ENCODE data around the gene CRYBG2.

The CRYBG2 gene

DNA sequence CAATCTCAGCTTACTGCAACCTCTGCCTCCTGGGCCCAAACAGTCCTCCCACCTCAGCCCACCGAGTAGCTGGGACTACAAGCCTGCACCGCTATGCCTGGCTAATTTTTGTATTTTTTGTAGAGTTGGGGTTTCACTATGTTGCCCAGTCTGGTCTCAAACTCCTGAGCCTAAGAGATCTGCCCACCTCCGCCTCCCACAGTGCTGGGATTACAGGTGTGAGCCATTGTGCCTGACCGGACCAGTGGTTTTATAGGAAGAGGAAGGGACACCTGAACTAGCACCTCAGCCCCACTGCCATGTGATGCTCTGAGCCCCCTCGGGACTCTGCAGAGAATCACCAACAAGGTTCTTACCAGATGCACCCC, 4.1 kb downstream of the CRYBG2 start:
- TF ChIP-seq, protein P1, sequence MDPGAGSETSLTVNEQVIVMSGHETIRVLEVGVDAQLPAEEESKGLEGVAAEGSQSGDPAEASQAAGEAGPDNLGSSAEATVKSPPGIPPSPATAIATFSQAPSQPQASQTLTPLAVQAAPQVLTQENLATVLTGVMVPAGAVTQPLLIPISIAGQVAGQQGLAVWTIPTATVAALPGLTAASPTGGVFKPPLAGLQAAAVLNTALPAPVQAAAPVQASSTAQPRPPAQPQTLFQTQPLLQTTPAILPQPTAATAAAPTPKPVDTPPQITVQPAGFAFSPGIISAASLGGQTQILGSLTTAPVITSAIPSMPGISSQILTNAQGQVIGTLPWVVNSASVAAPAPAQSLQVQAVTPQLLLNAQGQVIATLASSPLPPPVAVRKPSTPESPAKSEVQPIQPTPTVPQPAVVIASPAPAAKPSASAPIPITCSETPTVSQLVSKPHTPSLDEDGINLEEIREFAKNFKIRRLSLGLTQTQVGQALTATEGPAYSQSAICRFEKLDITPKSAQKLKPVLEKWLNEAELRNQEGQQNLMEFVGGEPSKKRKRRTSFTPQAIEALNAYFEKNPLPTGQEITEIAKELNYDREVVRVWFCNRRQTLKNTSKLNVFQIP (CRISPR knock-in tag; IDR thresholded peaks at IDR 0.05; ENCODE audit: borderline replicate concordance, low read depth), result no peak
- TF ChIP-seq CSDC2 (CRISPR knock-in tag; IDR thresholded peaks at IDR 0.05) (no peak), ZNF565 (CRISPR knock-in tag; conservative IDR thresholded peaks at IDR 0.05; ENCODE audit: low read depth) (no peak), ISL1 (CRISPR knock-in tag; IDR thresholded peaks at IDR 0.05) (no peak), OSR1 (CRISPR knock-in tag; IDR thresholded peaks at IDR 0.05) (no peak), ZNF8 (CRISPR knock-in tag; IDR thresholded peaks at IDR 0.05) (no peak), PPARA (CRISPR knock-in tag; IDR thresholded peaks at IDR 0.05; ENCODE audit: borderline replicate concordance) (no peak)
- ATAC-seq, result no peak

DNA sequence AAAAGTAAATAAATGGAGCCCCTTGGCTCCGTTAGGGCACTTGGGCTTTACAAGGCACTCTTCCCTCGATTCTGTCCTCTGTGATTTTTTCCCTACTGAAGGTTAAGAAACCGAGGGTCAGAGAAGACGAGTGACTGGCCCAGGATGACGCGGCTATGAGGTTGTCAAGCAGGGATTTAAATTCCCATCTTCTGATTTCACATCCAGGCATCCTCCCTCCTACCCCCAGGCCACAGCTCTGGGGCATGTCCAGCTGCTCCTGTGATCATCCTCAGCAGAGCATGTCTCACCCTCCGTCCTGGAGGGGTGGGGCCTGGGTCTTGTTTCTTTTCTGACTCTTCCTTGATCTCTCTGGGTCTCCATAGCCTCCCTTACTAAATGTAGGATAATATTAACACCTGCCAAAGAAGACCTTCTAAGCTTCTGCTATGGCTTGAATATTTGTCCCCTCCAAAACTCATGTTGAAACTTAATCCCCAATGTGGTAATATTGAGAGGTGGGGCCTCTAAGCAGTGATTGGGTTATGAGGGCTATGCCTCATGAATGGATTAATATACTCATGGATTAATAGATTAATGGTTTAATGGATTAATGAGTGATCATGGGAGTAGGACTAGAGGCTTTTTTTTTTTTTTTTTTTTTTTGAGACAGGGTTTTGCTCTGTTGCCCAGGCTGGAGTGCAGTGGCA, 4.6 kb downstream of the CRYBG2 start:
- ATAC-seq, result no peak
- TF ChIP-seq RARB (CRISPR knock-in tag; IDR thresholded peaks at IDR 0.05) (no peak), ZNF70 (CRISPR knock-in tag; IDR thresholded peaks at IDR 0.05) (no peak), TCF4 (CRISPR knock-in tag; IDR thresholded peaks at IDR 0.05; ENCODE audit: borderline replicate concordance) (no peak), PPARA (CRISPR knock-in tag; IDR thresholded peaks at IDR 0.05; ENCODE audit: borderline replicate concordance) (no peak), ZFP3 (CRISPR knock-in tag; IDR thresholded peaks at IDR 0.05) (no peak), ZNF8 (CRISPR knock-in tag; IDR thresholded peaks at IDR 0.05) (no peak), OSR1 (CRISPR knock-in tag; IDR thresholded peaks at IDR 0.05) (no peak), SNAI2 (CRISPR knock-in tag; IDR thresholded peaks at IDR 0.05) (no peak), ZFP30 (CRISPR knock-in tag; IDR thresholded peaks at IDR 0.05) (no peak), CSDC2 (CRISPR knock-in tag; IDR thresholded peaks at IDR 0.05) (no peak), TOX (CRISPR knock-in tag; IDR thresholded peaks at IDR 0.05; ENCODE audit: borderline replicate concordance) (no peak), BACH2 (CRISPR knock-in tag; IDR thresholded peaks at IDR 0.05; ENCODE audit: borderline replicate concordance) (no peak), ARNTL (CRISPR knock-in tag; IDR thresholded peaks at IDR 0.05; ENCODE audit: borderline replicate concordance, low read depth) (no peak)
- TF ChIP-seq, protein P2, sequence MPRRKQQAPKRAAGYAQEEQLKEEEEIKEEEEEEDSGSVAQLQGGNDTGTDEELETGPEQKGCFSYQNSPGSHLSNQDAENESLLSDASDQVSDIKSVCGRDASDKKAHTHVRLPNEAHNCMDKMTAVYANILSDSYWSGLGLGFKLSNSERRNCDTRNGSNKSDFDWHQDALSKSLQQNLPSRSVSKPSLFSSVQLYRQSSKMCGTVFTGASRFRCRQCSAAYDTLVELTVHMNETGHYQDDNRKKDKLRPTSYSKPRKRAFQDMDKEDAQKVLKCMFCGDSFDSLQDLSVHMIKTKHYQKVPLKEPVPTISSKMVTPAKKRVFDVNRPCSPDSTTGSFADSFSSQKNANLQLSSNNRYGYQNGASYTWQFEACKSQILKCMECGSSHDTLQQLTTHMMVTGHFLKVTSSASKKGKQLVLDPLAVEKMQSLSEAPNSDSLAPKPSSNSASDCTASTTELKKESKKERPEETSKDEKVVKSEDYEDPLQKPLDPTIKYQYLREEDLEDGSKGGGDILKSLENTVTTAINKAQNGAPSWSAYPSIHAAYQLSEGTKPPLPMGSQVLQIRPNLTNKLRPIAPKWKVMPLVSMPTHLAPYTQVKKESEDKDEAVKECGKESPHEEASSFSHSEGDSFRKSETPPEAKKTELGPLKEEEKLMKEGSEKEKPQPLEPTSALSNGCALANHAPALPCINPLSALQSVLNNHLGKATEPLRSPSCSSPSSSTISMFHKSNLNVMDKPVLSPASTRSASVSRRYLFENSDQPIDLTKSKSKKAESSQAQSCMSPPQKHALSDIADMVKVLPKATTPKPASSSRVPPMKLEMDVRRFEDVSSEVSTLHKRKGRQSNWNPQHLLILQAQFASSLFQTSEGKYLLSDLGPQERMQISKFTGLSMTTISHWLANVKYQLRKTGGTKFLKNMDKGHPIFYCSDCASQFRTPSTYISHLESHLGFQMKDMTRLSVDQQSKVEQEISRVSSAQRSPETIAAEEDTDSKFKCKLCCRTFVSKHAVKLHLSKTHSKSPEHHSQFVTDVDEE (CRISPR knock-in tag; IDR thresholded peaks at IDR 0.05), result no peak
- TF ChIP-seq, protein P3, sequence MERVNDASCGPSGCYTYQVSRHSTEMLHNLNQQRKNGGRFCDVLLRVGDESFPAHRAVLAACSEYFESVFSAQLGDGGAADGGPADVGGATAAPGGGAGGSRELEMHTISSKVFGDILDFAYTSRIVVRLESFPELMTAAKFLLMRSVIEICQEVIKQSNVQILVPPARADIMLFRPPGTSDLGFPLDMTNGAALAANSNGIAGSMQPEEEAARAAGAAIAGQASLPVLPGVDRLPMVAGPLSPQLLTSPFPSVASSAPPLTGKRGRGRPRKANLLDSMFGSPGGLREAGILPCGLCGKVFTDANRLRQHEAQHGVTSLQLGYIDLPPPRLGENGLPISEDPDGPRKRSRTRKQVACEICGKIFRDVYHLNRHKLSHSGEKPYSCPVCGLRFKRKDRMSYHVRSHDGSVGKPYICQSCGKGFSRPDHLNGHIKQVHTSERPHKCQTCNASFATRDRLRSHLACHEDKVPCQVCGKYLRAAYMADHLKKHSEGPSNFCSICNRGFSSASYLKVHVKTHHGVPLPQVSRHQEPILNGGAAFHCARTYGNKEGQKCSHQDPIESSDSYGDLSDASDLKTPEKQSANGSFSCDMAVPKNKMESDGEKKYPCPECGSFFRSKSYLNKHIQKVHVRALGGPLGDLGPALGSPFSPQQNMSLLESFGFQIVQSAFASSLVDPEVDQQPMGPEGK (CRISPR knock-in tag; IDR thresholded peaks at IDR 0.05; ENCODE audit: borderline replicate concordance), result no peak
- TF ChIP-seq, protein P4, sequence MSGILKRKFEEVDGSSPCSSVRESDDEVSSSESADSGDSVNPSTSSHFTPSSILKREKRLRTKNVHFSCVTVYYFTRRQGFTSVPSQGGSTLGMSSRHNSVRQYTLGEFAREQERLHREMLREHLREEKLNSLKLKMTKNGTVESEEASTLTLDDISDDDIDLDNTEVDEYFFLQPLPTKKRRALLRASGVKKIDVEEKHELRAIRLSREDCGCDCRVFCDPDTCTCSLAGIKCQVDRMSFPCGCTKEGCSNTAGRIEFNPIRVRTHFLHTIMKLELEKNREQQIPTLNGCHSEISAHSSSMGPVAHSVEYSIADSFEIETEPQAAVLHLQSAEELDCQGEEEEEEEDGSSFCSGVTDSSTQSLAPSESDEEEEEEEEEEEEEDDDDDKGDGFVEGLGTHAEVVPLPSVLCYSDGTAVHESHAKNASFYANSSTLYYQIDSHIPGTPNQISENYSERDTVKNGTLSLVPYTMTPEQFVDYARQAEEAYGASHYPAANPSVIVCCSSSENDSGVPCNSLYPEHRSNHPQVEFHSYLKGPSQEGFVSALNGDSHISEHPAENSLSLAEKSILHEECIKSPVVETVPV (CRISPR knock-in tag; IDR thresholded peaks at IDR 0.05), result no peak

DNA sequence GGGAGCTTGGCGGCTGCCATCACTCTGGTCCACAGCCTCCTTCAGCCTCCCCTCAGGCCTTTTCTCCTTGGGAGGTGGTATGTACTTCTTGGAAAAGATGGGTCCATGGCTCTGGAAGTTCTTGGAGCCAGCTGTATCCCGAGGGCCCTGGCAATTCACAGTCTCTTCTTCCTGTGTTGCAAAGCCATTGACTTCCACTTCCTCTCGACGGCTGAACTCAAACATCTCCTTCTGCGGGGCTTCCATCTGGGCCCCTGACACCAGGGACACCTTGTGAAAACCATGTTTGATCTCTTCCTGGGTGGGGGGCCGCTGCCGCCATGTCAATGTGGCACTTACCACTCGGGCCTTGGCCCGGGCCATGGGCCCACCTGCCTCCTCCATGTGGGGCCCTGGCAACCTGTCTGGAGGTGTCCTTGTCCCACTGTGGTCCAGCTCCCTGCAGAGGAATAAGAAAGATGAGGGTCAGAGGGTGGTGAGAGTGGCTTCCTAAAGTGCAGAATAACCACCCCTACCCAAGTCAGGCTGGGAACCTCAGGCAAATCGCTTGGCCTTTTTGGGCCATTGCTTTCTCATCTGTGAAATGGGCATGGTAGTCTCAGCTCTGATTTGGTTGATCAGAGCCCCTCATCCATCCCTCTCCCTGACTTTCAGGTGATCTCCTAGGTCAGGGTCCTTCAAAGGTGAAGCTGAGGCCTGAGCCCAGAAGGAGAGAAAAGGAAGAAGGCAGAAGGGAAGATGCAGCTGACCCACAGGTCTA, 7.5 kb downstream of the CRYBG2 start:
- ATAC-seq, result no peak
- no peak for TF ChIP-seq ZFP3 (CRISPR knock-in tag; IDR thresholded peaks at IDR 0.05)
- TF ChIP-seq, protein P5, sequence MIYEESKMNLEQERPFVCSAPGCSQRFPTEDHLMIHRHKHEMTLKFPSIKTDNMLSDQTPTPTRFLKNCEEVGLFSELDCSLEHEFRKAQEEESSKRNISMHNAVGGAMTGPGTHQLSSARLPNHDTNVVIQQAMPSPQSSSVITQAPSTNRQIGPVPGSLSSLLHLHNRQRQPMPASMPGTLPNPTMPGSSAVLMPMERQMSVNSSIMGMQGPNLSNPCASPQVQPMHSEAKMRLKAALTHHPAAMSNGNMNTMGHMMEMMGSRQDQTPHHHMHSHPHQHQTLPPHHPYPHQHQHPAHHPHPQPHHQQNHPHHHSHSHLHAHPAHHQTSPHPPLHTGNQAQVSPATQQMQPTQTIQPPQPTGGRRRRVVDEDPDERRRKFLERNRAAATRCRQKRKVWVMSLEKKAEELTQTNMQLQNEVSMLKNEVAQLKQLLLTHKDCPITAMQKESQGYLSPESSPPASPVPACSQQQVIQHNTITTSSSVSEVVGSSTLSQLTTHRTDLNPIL (CRISPR knock-in tag; IDR thresholded peaks at IDR 0.05; ENCODE audit: low read depth), result no peak
- TF ChIP-seq TOX (CRISPR knock-in tag; IDR thresholded peaks at IDR 0.05; ENCODE audit: borderline replicate concordance), result no peak
- TF ChIP-seq, protein P2 (CRISPR knock-in tag; IDR thresholded peaks at IDR 0.05), result no peak
- TF ChIP-seq ISL1 (CRISPR knock-in tag; IDR thresholded peaks at IDR 0.05), result no peak
- no peak for TF ChIP-seq ZC3H10 (CRISPR knock-in tag; IDR thresholded peaks at IDR 0.05)
- no peak for TF ChIP-seq BACH2 (CRISPR knock-in tag; IDR thresholded peaks at IDR 0.05; ENCODE audit: borderline replicate concordance)
- no peak for TF ChIP-seq ZNF565 (CRISPR knock-in tag; conservative IDR thresholded peaks at IDR 0.05; ENCODE audit: low read depth)
- TF ChIP-seq ZFP30 (CRISPR knock-in tag; IDR thresholded peaks at IDR 0.05), result no peak
- no peak for TF ChIP-seq GLIS3 (CRISPR knock-in tag; IDR thresholded peaks at IDR 0.05)
- no peak for TF ChIP-seq ZNF8 (CRISPR knock-in tag; IDR thresholded peaks at IDR 0.05)
- TF ChIP-seq ESRRG (CRISPR knock-in tag; IDR thresholded peaks at IDR 0.05), result no peak

All from SK-N-SH treated with all-trans-retinoic acid at 6 μM for 48 hours (cell line).